HepG2 (cell line): Measurements from ENCODE around the gene AAMP. TPM values are rescaled to one million over a fixed set of nuclear protein-coding genes. Genes with fewer than 3 reads are reported as not detected.
"Not testable (repeated sequence)": the region's sequence is repeated elsewhere in the genome, so short reads cannot be mapped to it uniquely, and the experiment has no call there.

Experiments used
- ATAC-seq: fragments of 200-7000 bp; cut with Tn5 transposase; 3 replicates; pipeline ENCODE4 v1.9.1; 2020; ENCODE audit warnings: mild to moderate bottlenecking, moderate library complexity
- BruUV-seq: library from RNA; stranded (reverse); fragments of 400-500 nt; replicated peaks from 2 replicates; lab custom pipeline; 2021; lab: Mats Ljungman, UMichigan
- CTCF ChIA-PET: fragments of 300-600 bp; formaldehyde crosslinking; extraction: SDS; loops from one replicate; lab custom pipeline; 2021; ENCODE audit warnings: low total read pairs, inconsistent platforms, low intra/inter-chr PET ratio; lab: Yijun Ruan, JAX
- POLR2A ChIA-PET: fragments of 350-600 bp; sonication (Branson Sonifier 250); formaldehyde crosslinking; loops from one replicate; lab custom pipeline; 2020; ENCODE audit warnings: antibody characterized with exemption, inconsistent platforms; lab: Yijun Ruan, JAX
- DNase-seq: peaks from one replicate; pipeline ENCODE4 v3.0.0-alpha.2; 2015; ENCODE audit warnings: low spot score
- FAIRE-seq: peaks from 3 replicates; lab custom pipeline; 2011; peaks lifted over from hg19 to GRCh38; lab: Jason Lieb, UNC
- H2AFZ ChIP-seq: one replicate; pipeline ENCODE4 v1.6.1; 2011; ENCODE audit warnings: low read length, inconsistent platforms
- H3K27ac ChIP-seq: fragments of 300-600 bp; 3 replicates; pipeline ENCODE4 v1.8.0; 2011; ENCODE audit warnings: mixed run types, mild to moderate bottlenecking, mixed read lengths, low read length, inconsistent platforms; ENCODE audit not compliant: insufficient read depth; ENCODE audit errors: extremely low read length
- H3K27me3 ChIP-seq, 2 experiments: fragments of 200-600 bp in 1 of 2; 2 replicates in 1 of 2; 3 replicates in 1 of 2; pipeline versions ENCODE4 v1.6.0 to v1.8.0; 2011; ENCODE audit warnings: low read length in 2 of 2, mild to moderate bottlenecking in 2 of 2, moderate library complexity in 2 of 2, inconsistent platforms in 1 of 2; ENCODE audit not compliant: insufficient read depth in 2 of 2, control insufficient read depth in 1 of 2
- H3K36me3 ChIP-seq, 2 experiments: fragments of 200-600 bp in 1 of 2; replicated peaks in 1 of 2; 2 replicates in 1 of 2; 3 replicates in 1 of 2; pipeline versions ENCODE4 v1.5.1 to v1.8.0; 2011; ENCODE audit warnings: low read length in 2 of 2, inconsistent platforms in 1 of 2; ENCODE audit not compliant: insufficient read depth in 2 of 2, control insufficient read depth in 1 of 2
- H3K4me1 ChIP-seq: 2 replicates; pipeline ENCODE4 v1.5.1; 2012; ENCODE audit warnings: low read length, inconsistent platforms; ENCODE audit not compliant: insufficient read depth
- H3K4me2 ChIP-seq: 2 replicates; pipeline ENCODE4 v1.6.0; 2011; ENCODE audit warnings: low read depth, low read length, inconsistent platforms
- H3K4me3 ChIP-seq, 3 experiments: fragments of 200-600 bp in 1 of 3; sonication (generic), shearing (Covaris generic) in 1 of 3; replicated peaks in 1 of 3; 2 replicates each; pipeline ENCODE4 v1.5.1; 2011 to 2016; ENCODE audit warnings: low read length in 3 of 3, inconsistent platforms in 2 of 3, low read depth in 2 of 3, mild to moderate bottlenecking in 2 of 3, control low read depth in 1 of 3, mixed read lengths in 1 of 3; ENCODE audit not compliant: insufficient read depth in 1 of 3
- H3K79me2 ChIP-seq: one replicate; pipeline ENCODE4 v1.6.1; 2011; ENCODE audit warnings: low read length, inconsistent platforms; ENCODE audit not compliant: insufficient read depth
- H3K9ac ChIP-seq: 2 replicates; pipeline ENCODE4 v1.6.0; 2011; ENCODE audit warnings: mild to moderate bottlenecking, low read depth, low read length, inconsistent platforms; ENCODE audit not compliant: insufficient read depth
- H3K9me3 ChIP-seq: 2 replicates; pipeline ENCODE4 v1.5.1; 2012; ENCODE audit warnings: mild to moderate bottlenecking, low read length
- H4K20me1 ChIP-seq: 2 replicates; pipeline ENCODE4 v1.6.0; 2011; ENCODE audit warnings: inconsistent platforms, mild to moderate bottlenecking, low read length, moderate library complexity; ENCODE audit not compliant: insufficient read depth
- ARID4A ChIP-seq: sonication (generic); formaldehyde crosslinking; IDR thresholded peaks from 2 replicates; pipeline ENCODE4 v1.5.0; 2020; ENCODE audit warnings: mild to moderate bottlenecking, missing genetic modification reagents, borderline replicate concordance
- ATF1 ChIP-seq: IDR thresholded peaks from 2 replicates; pipeline ENCODE4 v1.6.1; 2016; ENCODE audit warnings: mild to moderate bottlenecking, control low read depth
- ERF ChIP-seq: IDR thresholded peaks from 2 replicates; pipeline ENCODE4 v1.6.1; 2018; ENCODE audit warnings: missing biosample characterization, missing genetic modification reagents
- LCORL ChIP-seq, 2 experiments: fragments of 450-650 bp in 1 of 2; sonication (generic) in 1 of 2; formaldehyde crosslinking in 1 of 2; IDR thresholded peaks; 2 replicates each; pipeline versions ENCODE4 v1.5.0 to v1.6.1; 2017 to 2020; ENCODE audit warnings: antibody characterized with exemption in 1 of 2, missing genetic modification reagents in 1 of 2
- MAZ ChIP-seq, 2 experiments: sonication (generic) in 1 of 2; formaldehyde crosslinking in 1 of 2; IDR thresholded peaks; 2 replicates each; pipeline versions ENCODE4 v1.5.0 to v1.6.1; 2012 to 2020; ENCODE audit warnings: low read depth in 2 of 2, mild to moderate bottlenecking in 2 of 2, borderline replicate concordance in 1 of 2, improper control_type of control experiment in 1 of 2, low read length in 1 of 2, missing genetic modification reagents in 1 of 2, moderate library complexity in 1 of 2
- MIXL1 ChIP-seq: IDR thresholded peaks from 2 replicates; pipeline ENCODE4 v1.6.1; 2016
- NR2C2 ChIP-seq: sonication (generic); formaldehyde crosslinking; IDR thresholded peaks from 2 replicates; pipeline ENCODE4 v1.4.0; 2020; ENCODE audit warnings: missing genetic modification reagents, mild to moderate bottlenecking, moderate library complexity, borderline replicate concordance
- PAXIP1 ChIP-seq: sonication (generic); formaldehyde crosslinking; conservative IDR thresholded peaks from 2 replicates; pipeline ENCODE4 v1.4.0; 2020; ENCODE audit warnings: mild to moderate bottlenecking, missing genetic modification reagents, moderate library complexity
- RARA ChIP-seq: IDR thresholded peaks from 2 replicates; pipeline ENCODE4 v1.6.1; 2016; ENCODE audit warnings: missing genetic modification reagents, missing compliant biosample characterization
- SAP130 ChIP-seq: IDR thresholded peaks from 2 replicates; pipeline ENCODE4 v1.6.1; 2016; ENCODE audit warnings: low read depth
- ZNF747 ChIP-seq: sonication (generic); formaldehyde crosslinking; IDR thresholded peaks from 2 replicates; pipeline ENCODE4 v1.8.1; 2023; ENCODE audit warnings: missing genetic modification reagents, mild to moderate bottlenecking, borderline replicate concordance
- ZSCAN25 ChIP-seq: sonication (generic); formaldehyde crosslinking; IDR thresholded peaks from 2 replicates; pipeline ENCODE4 v1.8.0; 2022; ENCODE audit warnings: mild to moderate bottlenecking, missing genetic modification reagents
- WGBS: methylation state at CpG from one replicate; pipeline ENCODE4 v1.1.6; 2017; ENCODE audit warnings: low lambda C conversion rate; 5-methylcytosine and 5-hydroxymethylcytosine counted together
- in situ Hi-C: cut with HindIII; loops from 2 replicates; pipeline ENCODE4 v1.10.0; 2017; ENCODE audit warnings: low pct_unique_long_range_greater_than_20kb; ENCODE audit not compliant: extremely low pct_ligation_motif_present
- intact Hi-C: fragments of 100-400 bp; cut with micrococcal nuclease; formaldehyde crosslinking; loops from one replicate; pipeline ENCODE4 v1.10.0; 2022; ENCODE audit not compliant: unreplicated experiment
- polyA plus RNA-seq, 8 experiments: library from polyadenylated mRNA; depleted of rRNA in 3 of 8; stranded (reverse) in 7 of 8; unstranded in 1 of 8; fragments of >200 nt; fragmentation: Illumina TruSeq in 4 of 8; extraction: Trizol in 4 of 8; gene quantifications; 2 replicates each; pipeline versions ENCODE4 v1.2.1 to v1.2.3, GENCODE V29; 2011 to 2016; ENCODE audit warnings: low read depth in 4 of 8, missing spikeins in 1 of 8, mixed read lengths in 1 of 8; ENCODE audit not compliant: insufficient read depth in 1 of 8
- total RNA-seq, 5 experiments: library from RNA; depleted of rRNA; stranded (reverse); fragments of >200 nt; fragmentation: Illumina TruSeq; extraction: Trizol; gene quantifications; 2 replicates each; pipeline ENCODE4 v1.2.3, GENCODE V29; 2016; ENCODE audit warnings: low read depth in 1 of 5

AAMP gene
- total and polyA plus RNA-seq, 2 of the 13 experiments (the other 11 are each of a cell fraction or from before 2014, with no cell fraction given), result 110 to 186 TPM

GRCh38 chr2:218311541-218312266, 41.8 kb upstream of the AAMP start:
- ChIA-PET POLR2A (interaction anchor here (0.6 to 2.8 kb wide), 7 partner anchors 11 to 88 kb away, joined by 3 to 37 read pairs (median 5); partner anchors contain the start of genes CATIP, CTDSP1 and TMBIM1), CTCF (interaction anchor here (2.1 kb wide), 1 partner anchor 45 kb away, joined by 6 read pairs; the partner anchor contains the start of gene CATIP)
- H3K27me3 ChIP-seq; in situ Hi-C loops; DNase-seq; BruUV-seq; H3K9me3 ChIP-seq; FAIRE-seq; H3K36me3 ChIP-seq; H3K79me2 ChIP-seq; H4K20me1 ChIP-seq; H3K9ac ChIP-seq; H2AFZ ChIP-seq; TF ChIP-seq LCORL (IDR thresholded peaks at IDR 0.05); MAZ (IDR thresholded peaks at IDR 0.05; ENCODE audit: borderline replicate concordance, low read depth, low read length): not testable (repeated sequence)
- Histone ChIP-seq H3K4me2 (peak overlapping the region; percentile 79), H3K4me1 (peaks cover 74% of the 10 kb centered on the region), H3K4me3 (peak overlapping the region; percentile 19 to 47 (median 36); a peak in 4 of 6 replicates), H3K27ac (peak overlapping the region; percentile 58)
- 3% methylated on average over 11 of the region's 11 CpGs for WGBS
- ATAC-seq, result peak; percentile 53
- intact Hi-C loops, result loop anchor here (1.0 to 2.0 kb wide), 2 partner anchors 11 to 43 kb away; no protein-coding TSS in a partner anchor
- TF ChIP-seq LCORL (CRISPR knock-in tag; IDR thresholded peaks at IDR 0.05) (peak; percentile 20; the same call in 1 of the 2 replicates), ATF1 (CRISPR knock-in tag) (peak; percentile 41; the same call in 1 of the 2 replicates), ARID4A (CRISPR knock-in tag) (0 out of 2 replicates have a peak, but pooled peaks have one; percentile 12), MAZ (CRISPR knock-in tag; IDR thresholded peaks at IDR 0.05; ENCODE audit: low read depth) (peak; percentile 18; the same call in 1 of the 2 replicates), ZSCAN25 (CRISPR knock-in tag) (0 out of 2 replicates have a peak, but pooled peaks have one; percentile 1), RARA (CRISPR knock-in tag) (0 out of 2 replicates have a peak, but pooled peaks have one; percentile 21), MIXL1 (peak; percentile 18; the same call in 1 of the 2 replicates), NR2C2 (CRISPR knock-in tag) (0 out of 2 replicates have a peak, but pooled peaks have one; percentile 8), SAP130 (CRISPR knock-in tag) (peak; percentile 59), PAXIP1 (CRISPR knock-in tag) (peak; percentile 36; the same call in 1 of the 2 replicates), ZNF747 (CRISPR knock-in tag) (peak; percentile 53; the same call in 1 of the 2 replicates), ERF (CRISPR knock-in tag) (0 out of 2 replicates have a peak, but pooled peaks have one; percentile 3)
